GM12874 (cell line): ENCODE results near the gene PKIB.

ENCODE experiments used
- CTCF ChIP-seq: IDR thresholded peaks from 2 replicates; pipeline ENCODE4 v1.5.1; 2011; ENCODE audit warnings: low read depth, mild to moderate bottlenecking, control low read depth, low read length, moderate library complexity; ENCODE audit not compliant: insufficient read depth

PKIB gene

GRCh38 chr6:122609881-122610689 is at the start of gene PKIB:
PKIB (plus strand) TSS chr6:122610405; CDS start chr6:122717795, 107,390 bp downstream.
- TF ChIP-seq CTCF: peak; percentile 61

GRCh38 chr6:122563364-122564052 is 46.7 kb upstream of the PKIB start:
- TF ChIP-seq CTCF: no peak

GRCh38 chr6:122564230-122564629 is 46.0 kb upstream of the PKIB start:
- TF ChIP-seq CTCF: no peak

- TF ChIP-seq CTCF: no peak
Observed at GRCh38 chr6:122565708-122566107, 44.5 kb upstream of the PKIB start.

- no peak for TF ChIP-seq CTCF
Observed at GRCh38 chr6:122567034-122567433, 43.2 kb upstream of the PKIB start.

GRCh38 chr6:122568350-122568749 is 41.9 kb upstream of the PKIB start:
- TF ChIP-seq CTCF: no peak

- TF ChIP-seq CTCF: no peak
Observed at GRCh38 chr6:122568797-122569221, 41.4 kb upstream of the PKIB start.
